Peyer's patch (tissue), 4 donors: ENCODE data around the gene TIMP2. TPM values are rescaled to one million over a fixed set of nuclear protein-coding genes. Genes with fewer than 3 reads are reported as not detected.

Source experiments
- DNase-seq, 3 donors: peaks; one replicate each; pipeline ENCODE4 v3.0.0-alpha.2; 2017 to 2019
- H3K27ac ChIP-seq, 4 donors: fragments of 200-600 bp; sonication (generic); one replicate each; pipeline ENCODE4 v1.5.1; 2016 to 2019
- H3K27me3 ChIP-seq, 2 donors: fragments of 200-600 bp; sonication (generic); one replicate each; pipeline ENCODE4 v1.5.1; 2019
- H3K36me3 ChIP-seq, 3 donors: fragments of 200-600 bp; sonication (generic); one replicate each; pipeline ENCODE4 v1.5.1; 2016 to 2019
- H3K4me1 ChIP-seq, 4 donors: fragments of 200-600 bp; sonication (generic); one replicate each; pipeline ENCODE4 v1.5.1; 2016 to 2019
- H3K4me3 ChIP-seq, 4 donors: fragments of 200-600 bp; sonication (generic); 1 replicate in 3 of 4; 2 replicates in 1 of 4; pipeline ENCODE4 v1.5.1; 2016 to 2019; ENCODE audit warnings: mild to moderate bottlenecking in 1 of 4
- H3K9me3 ChIP-seq, 4 donors: fragments of 200-600 bp; sonication (generic); one replicate each; pipeline ENCODE4 v1.5.1; 2016 to 2019; ENCODE audit warnings: mild to moderate bottlenecking in 1 of 4
- CTCF ChIP-seq, 6 experiments: fragments of 450-650 bp in 4 of 6; fragments of 200-600 bp in 2 of 6; sonication (generic) in 1 of 6; IDR thresholded peaks; one replicate each; pipeline ENCODE4 v1.5.1; 2017 to 2019; ENCODE audit warnings: antibody characterized with exemption in 6 of 6, mild to moderate bottlenecking in 3 of 6, moderate library complexity in 1 of 6
- POLR2A ChIP-seq, 2 donors: fragments of 450-650 bp; IDR thresholded peaks; one replicate each; pipeline ENCODE4 v1.5.1; 2017; ENCODE audit warnings: antibody characterized with exemption in 2 of 2, mild to moderate bottlenecking in 2 of 2, moderate library complexity in 2 of 2
- total RNA-seq, 4 donors: library from RNA; depleted of rRNA; stranded (reverse); fragments of >200 nt; gene quantifications; one replicate each; pipeline ENCODE4 v1.1.0, GENCODE V29; 2016

TIMP2 gene
- total RNA-seq, 4 donors from 2014 or later, result 27.2 to 73.2 (median 45.0) TPM

GRCh38 chr17:78857266-78857665 lies 67.9 kb downstream of the TIMP2 start:
- no peaks in the 10 kb centered on the region for H3K9me3 ChIP-seq
- H3K4me1 ChIP-seq, result peaks cover 0 to 7% (median 0%) of the 10 kb centered on the region in 4 donors
- H3K27ac ChIP-seq, result no peak overlapping the region
- H3K4me3 ChIP-seq, result no peak overlapping the region
- no peak for DNase-seq
- no peaks in the 10 kb centered on the region for H3K27me3 ChIP-seq
- peaks cover 0 to 14% (median 0%) of the 10 kb centered on the region in 3 donors for H3K36me3 ChIP-seq
- TF ChIP-seq POLR2A (IDR thresholded peaks at IDR 0.05) (no peak), CTCF (IDR thresholded peaks at IDR 0.05) (no peak)

DNA sequence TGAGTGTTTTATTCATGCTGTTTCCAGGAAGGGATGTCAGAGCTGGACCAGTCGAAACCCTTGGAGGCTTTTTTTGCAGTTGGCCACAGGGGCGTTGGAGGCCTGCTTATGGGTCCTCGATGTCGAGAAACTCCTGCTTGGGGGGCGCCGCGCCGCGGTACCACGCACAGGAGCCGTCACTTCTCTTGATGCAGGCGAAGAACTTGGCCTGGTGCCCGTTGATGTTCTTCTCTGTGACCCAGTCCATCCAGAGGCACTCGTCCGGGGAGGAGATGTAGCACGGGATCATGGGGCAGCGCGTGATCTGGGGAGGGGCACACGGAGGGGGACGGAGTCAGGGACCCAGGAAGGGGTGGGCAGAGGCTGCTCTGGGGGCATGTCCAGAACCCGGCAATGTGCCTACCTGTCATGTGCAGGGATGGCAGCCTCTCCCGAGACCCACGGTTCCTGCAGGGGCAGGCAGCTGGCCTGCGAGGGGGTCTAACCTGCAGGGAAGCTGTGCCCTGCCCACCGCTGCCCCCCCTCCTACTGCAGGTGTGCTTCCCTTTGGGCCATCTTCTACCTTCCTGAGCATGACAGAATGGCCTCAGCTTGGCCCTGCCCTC lies 69.5 kb downstream of the TIMP2 start:
- no peak for DNase-seq
- no peak for TF ChIP-seq CTCF (IDR thresholded peaks at IDR 0.05)
- no peaks in the 10 kb centered on the region for H3K27me3 ChIP-seq
- H3K4me1 ChIP-seq, result peaks cover 0 to 7% (median 0%) of the 10 kb centered on the region in 4 donors
- peaks cover 0 to 14% (median 0%) of the 10 kb centered on the region in 3 donors for H3K36me3 ChIP-seq
- H3K27ac ChIP-seq, result no peak overlapping the region
- H3K9me3 ChIP-seq, result no peaks in the 10 kb centered on the region
- no peak overlapping the region for H3K4me3 ChIP-seq

DNA sequence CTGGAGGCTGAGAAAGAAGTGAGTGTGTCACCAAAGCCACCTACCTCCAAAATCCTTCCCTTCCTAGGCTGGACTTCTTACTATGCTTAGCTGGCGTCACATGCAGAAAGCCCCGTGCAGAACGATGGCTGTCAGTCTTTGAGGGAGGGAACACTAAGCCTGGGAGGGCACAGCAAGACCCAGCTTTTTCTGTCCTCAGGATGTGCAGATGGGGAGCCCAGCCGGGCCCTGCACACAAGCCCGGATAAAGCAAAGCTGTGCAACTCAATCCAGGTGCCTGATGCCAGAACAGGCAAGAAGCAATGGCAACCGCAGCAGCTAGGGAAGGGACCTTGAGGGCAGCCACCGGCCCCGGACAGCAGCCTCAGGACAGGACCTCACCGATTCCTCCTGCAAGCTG lies 70.7 kb downstream of the TIMP2 start:
- Histone ChIP-seq H3K4me1 (peaks cover 0 to 7% (median 0%) of the 10 kb centered on the region in 4 donors), H3K9me3 (no peaks in the 10 kb centered on the region), H3K27me3 (no peaks in the 10 kb centered on the region), H3K27ac (no peak overlapping the region), H3K36me3 (peaks cover 0 to 14% (median 0%) of the 10 kb centered on the region in 3 donors), H3K4me3 (no peak overlapping the region)
- no peak for TF ChIP-seq POLR2A (IDR thresholded peaks at IDR 0.05)
- TF ChIP-seq CTCF (IDR thresholded peaks at IDR 0.05), result no peak
- no peak for DNase-seq

- no peak for TF ChIP-seq POLR2A (IDR thresholded peaks at IDR 0.05)
- no peak for TF ChIP-seq CTCF (IDR thresholded peaks at IDR 0.05)
- Histone ChIP-seq H3K9me3 (no peaks in the 10 kb centered on the region), H3K27ac (no peak overlapping the region), H3K36me3 (peaks cover 0 to 14% (median 0%) of the 10 kb centered on the region in 3 donors), H3K4me1 (peaks cover 0 to 7% (median 0%) of the 10 kb centered on the region in 4 donors), H3K4me3 (no peak overlapping the region), H3K27me3 (no peaks in the 10 kb centered on the region)
- DNase-seq, result peak in 2 of 3 donors; percentile 58 to 62
Measured at GRCh38 chr17:78853926-78854394, 71.2 kb downstream of the TIMP2 start.

DNA sequence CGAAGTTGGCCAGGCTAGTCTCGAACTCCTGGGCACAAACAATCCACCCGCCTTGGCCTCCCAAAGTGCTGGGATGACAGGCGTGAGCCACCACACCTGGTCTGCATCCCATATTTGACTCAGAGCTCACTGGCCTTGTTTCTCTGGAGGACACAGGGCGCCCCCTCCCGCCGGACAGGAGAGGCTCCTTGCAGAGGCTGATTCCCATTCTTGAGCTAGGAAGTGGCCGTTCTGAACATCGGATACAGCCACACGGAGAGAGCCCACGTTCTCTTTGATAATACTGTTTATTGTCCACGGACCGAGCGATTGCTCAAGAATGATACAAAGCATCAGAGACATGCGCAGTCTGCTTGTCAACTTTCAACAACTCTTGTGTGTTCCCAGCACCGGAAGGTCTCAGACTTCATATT lies 72.5 kb downstream of the TIMP2 start:
- TF ChIP-seq POLR2A (IDR thresholded peaks at IDR 0.05) (no peak), CTCF (IDR thresholded peaks at IDR 0.05) (no peak)
- H3K27ac ChIP-seq, result peak overlapping the region in 1 of 4 donors; percentile 31
- H3K36me3 ChIP-seq, result peaks cover 0 to 14% (median 0%) of the 10 kb centered on the region in 3 donors
- H3K4me1 ChIP-seq, result peaks cover 0 to 7% (median 0%) of the 10 kb centered on the region in 4 donors
- no peaks in the 10 kb centered on the region for H3K27me3 ChIP-seq
- H3K9me3 ChIP-seq, result no peaks in the 10 kb centered on the region
- DNase-seq, result no peak
- H3K4me3 ChIP-seq, result no peak overlapping the region
